NCI-H345 treated with DMSO at 0.1 percent for 48 hours (cell line): ENCODE measurements around the gene TRIM49D2.
"Not testable (repeated sequence)": the region's sequence is repeated elsewhere in the genome, so short reads cannot be mapped to it uniquely, and the experiment has no call there.

ENCODE experiments used
- DNase-seq: peaks from one replicate; lab custom pipeline; 2025; ENCODE audit not compliant: unreplicated experiment; lab: John Stamatoyannopoulos, UW

TRIM49D2 gene

DNA sequence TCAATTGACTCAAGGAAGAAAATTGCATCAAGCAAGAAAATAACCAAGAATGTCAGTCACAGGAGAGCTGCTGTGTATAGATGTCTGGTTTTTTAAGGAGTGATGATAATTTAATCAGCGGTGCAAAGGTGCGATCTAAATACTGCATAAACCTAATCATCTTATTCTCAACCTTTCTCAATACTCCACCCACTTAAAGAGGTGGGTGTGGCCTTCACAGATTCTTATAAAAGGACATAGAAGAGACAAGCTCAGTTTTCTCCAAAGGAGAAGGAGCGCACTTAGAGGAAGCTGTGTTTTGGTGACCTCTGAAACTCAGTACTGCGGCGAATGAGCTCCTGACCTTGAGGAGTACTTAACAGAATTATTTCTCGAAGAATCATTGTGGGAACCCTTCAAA, at the start of gene TRIM49D2:
Gene TRIM49D2, plus strand, starts transcription at position 301 of the 400 bp plus-strand sequence. CDS start 2,698 bp downstream, outside the sequence.
- DNase-seq, result not testable (repeated sequence)

- DNase-seq, result not testable (repeated sequence)
These were observed 46.4 kb upstream of the TRIM49D2 start for GRCh38 chr11:89877511-89877910.

GRCh38 chr11:89893245-89893644, 30.6 kb upstream of the TRIM49D2 start:
- DNase-seq, result not testable (repeated sequence)

- DNase-seq, result not testable (repeated sequence)
These were observed 23.1 kb upstream of the TRIM49D2 start for GRCh38 chr11:89900809-89901208.

- no peak for DNase-seq
These were observed 1.6 kb upstream of the TRIM49D2 start, which contains the start of gene TRIM49D1 for GRCh38 chr11:89922195-89922660. Gene TRIM49D1 (minus strand): TSS chr11:89922245. CDS start chr11:89917710, 4,535 bp downstream.

GRCh38 chr11:89960833-89961232, 37.0 kb downstream of the TRIM49D2 start:
- not testable (repeated sequence) for DNase-seq

GRCh38 chr11:89965737-89966136, 41.9 kb downstream of the TRIM49D2 start, which contains the start of gene TRIM64:
Gene TRIM64 (plus strand): TSS chr11:89966037. CDS start chr11:89968504, 2,467 bp downstream.
- DNase-seq, result not testable (repeated sequence)
